ENCODE results near the gene CCDC92. TPM values are rescaled to one million over a fixed set of nuclear protein-coding genes. Genes with fewer than 3 reads are reported as not detected.

The CCDC92 gene
- polyA plus RNA-seq, 3 donors = 4.4 to 11.6 (median 5.5) TPM

DNA sequence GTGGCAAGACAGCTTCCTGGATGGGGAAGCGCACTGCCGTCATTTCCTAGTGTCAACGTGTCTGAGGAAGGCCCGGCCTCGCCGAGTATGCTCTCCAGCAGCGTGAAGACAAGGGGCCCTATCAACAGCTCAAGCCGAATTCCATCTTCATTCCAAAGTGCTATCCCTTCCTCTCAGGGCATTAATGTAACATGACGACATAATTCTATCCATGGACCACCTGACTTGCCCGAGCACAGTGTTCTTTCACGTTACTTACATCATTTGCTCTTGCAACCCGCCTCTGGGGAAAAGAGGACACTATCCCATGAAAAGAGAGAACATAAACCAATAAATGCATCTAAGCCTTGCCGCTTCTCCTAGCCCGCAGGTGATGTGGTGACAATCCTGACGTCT is 22.9 kb downstream of the CCDC92 start:
- H3K9me3 ChIP-seq (replicated peaks in 1 of 2; ENCODE audit: control insufficient read depth in 1 of 2, insufficient read depth in 1 of 2, low read length in 2 of 2) = no peaks in the 10 kb centered on the region
- no peak overlapping the region for H3K27ac Mint-ChIP-seq
- H3K79me2 ChIP-seq (ENCODE audit: insufficient read depth, low read length) = no peaks in the 10 kb centered on the region
- no peak overlapping the region for H2AFZ ChIP-seq (ENCODE audit: insufficient read depth, low read depth, low read length, poor library complexity, severe bottlenecking)
- H3K9me3 Mint-ChIP-seq = peaks cover 0 to 2% (median 0%) of the 10 kb centered on the region in 7 donors
- H3K27me3 Mint-ChIP-seq (ENCODE audit: low read depth in 3 of 3) = no peaks in the 10 kb centered on the region
- H3K36me3 Mint-ChIP-seq = peaks cover 0 to 3% of the 10 kb centered on the region in 2 donors
- H3K9ac ChIP-seq (ENCODE audit: insufficient read depth, low read length, poor library complexity, severe bottlenecking) = no peak overlapping the region
- H3K36me3 ChIP-seq (replicated peaks in 1 of 2; ENCODE audit: control insufficient read depth in 1 of 2, insufficient read depth in 2 of 2, low read length in 2 of 2) = no peaks in the 10 kb centered on the region
- no peak overlapping the region for H3K4me3 ChIP-seq (replicated peaks in 1 of 3; ENCODE audit: low read depth in 2 of 3, low read length in 3 of 3)
- no peaks in the 10 kb centered on the region for H3K4me1 ChIP-seq (ENCODE audit: control insufficient read depth in 1 of 2, insufficient read depth in 2 of 2, low read length in 2 of 2)
- H3K4me3 Mint-ChIP-seq = no peak overlapping the region
- DNase-seq = no peak
- no peaks in the 10 kb centered on the region for H4K20me1 ChIP-seq (ENCODE audit: insufficient read depth, low read length)
- no peak overlapping the region for H3K4me2 ChIP-seq (replicated peaks; ENCODE audit: extremely low read depth, low read length, poor library complexity, severe bottlenecking)
- TF ChIP-seq, protein P1, sequence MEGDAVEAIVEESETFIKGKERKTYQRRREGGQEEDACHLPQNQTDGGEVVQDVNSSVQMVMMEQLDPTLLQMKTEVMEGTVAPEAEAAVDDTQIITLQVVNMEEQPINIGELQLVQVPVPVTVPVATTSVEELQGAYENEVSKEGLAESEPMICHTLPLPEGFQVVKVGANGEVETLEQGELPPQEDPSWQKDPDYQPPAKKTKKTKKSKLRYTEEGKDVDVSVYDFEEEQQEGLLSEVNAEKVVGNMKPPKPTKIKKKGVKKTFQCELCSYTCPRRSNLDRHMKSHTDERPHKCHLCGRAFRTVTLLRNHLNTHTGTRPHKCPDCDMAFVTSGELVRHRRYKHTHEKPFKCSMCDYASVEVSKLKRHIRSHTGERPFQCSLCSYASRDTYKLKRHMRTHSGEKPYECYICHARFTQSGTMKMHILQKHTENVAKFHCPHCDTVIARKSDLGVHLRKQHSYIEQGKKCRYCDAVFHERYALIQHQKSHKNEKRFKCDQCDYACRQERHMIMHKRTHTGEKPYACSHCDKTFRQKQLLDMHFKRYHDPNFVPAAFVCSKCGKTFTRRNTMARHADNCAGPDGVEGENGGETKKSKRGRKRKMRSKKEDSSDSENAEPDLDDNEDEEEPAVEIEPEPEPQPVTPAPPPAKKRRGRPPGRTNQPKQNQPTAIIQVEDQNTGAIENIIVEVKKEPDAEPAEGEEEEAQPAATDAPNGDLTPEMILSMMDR (IDR thresholded peaks at IDR 0.05) = no peak
- intact Hi-C loops (cut with micrococcal nuclease) = no loop called here
- WGBS (ENCODE audit: insufficient coverage) = 91% methylated on average over 12 of the region's 15 CpGs
- H3K27ac ChIP-seq (ENCODE audit: low read depth in 1 of 2, low read length in 2 of 2) = no peak overlapping the region
- no peaks in the 10 kb centered on the region for H3K27me3 ChIP-seq (ENCODE audit: control insufficient read depth in 2 of 2, insufficient read depth in 2 of 2, low read length in 2 of 2)
- H3K4me1 Mint-ChIP-seq = no peaks in the 10 kb centered on the region

GRCh38 chr12:123948796-123949769 is 23.5 kb downstream of the CCDC92 start:
- no peak overlapping the region for H2AFZ ChIP-seq (ENCODE audit: insufficient read depth, low read depth, low read length, poor library complexity, severe bottlenecking)
- no peaks in the 10 kb centered on the region for H4K20me1 ChIP-seq (ENCODE audit: insufficient read depth, low read length)
- peaks cover 0 to 2% (median 0%) of the 10 kb centered on the region in 7 donors for H3K9me3 Mint-ChIP-seq
- peaks cover 2% of the 10 kb centered on the region for H3K4me1 Mint-ChIP-seq
- H3K9me3 ChIP-seq (replicated peaks in 1 of 2; ENCODE audit: control insufficient read depth in 1 of 2, insufficient read depth in 1 of 2, low read length in 2 of 2) = no peaks in the 10 kb centered on the region
- H3K4me1 ChIP-seq (ENCODE audit: control insufficient read depth in 1 of 2, insufficient read depth in 2 of 2, low read length in 2 of 2) = no peaks in the 10 kb centered on the region
- H3K4me2 ChIP-seq (replicated peaks; ENCODE audit: extremely low read depth, low read length, poor library complexity, severe bottlenecking) = no peak overlapping the region
- WGBS (ENCODE audit: insufficient coverage) = 92% methylated on average over 17 of the region's 19 CpGs
- H3K27ac Mint-ChIP-seq = no peak overlapping the region
- TF ChIP-seq, protein P1 (IDR thresholded peaks at IDR 0.05) = no peak
- H3K27me3 Mint-ChIP-seq (ENCODE audit: low read depth in 3 of 3) = peaks cover 0 to 2% (median 0%) of the 10 kb centered on the region in 3 donors
- H3K79me2 ChIP-seq (ENCODE audit: insufficient read depth, low read length) = no peaks in the 10 kb centered on the region
- H3K36me3 Mint-ChIP-seq = peaks cover 0 to 6% of the 10 kb centered on the region in 2 donors
- H3K9ac ChIP-seq (ENCODE audit: insufficient read depth, low read length, poor library complexity, severe bottlenecking) = no peak overlapping the region
- DNase-seq = no peak
- H3K27me3 ChIP-seq (ENCODE audit: control insufficient read depth in 2 of 2, insufficient read depth in 2 of 2, low read length in 2 of 2) = no peaks in the 10 kb centered on the region
- no peaks in the 10 kb centered on the region for H3K36me3 ChIP-seq (replicated peaks in 1 of 2; ENCODE audit: control insufficient read depth in 1 of 2, insufficient read depth in 2 of 2, low read length in 2 of 2)
- H3K27ac ChIP-seq (ENCODE audit: low read depth in 1 of 2, low read length in 2 of 2) = no peak overlapping the region
- no peak overlapping the region for H3K4me3 Mint-ChIP-seq
- intact Hi-C loops (cut with micrococcal nuclease) = no loop called here
- H3K4me3 ChIP-seq (replicated peaks in 1 of 3; ENCODE audit: low read depth in 2 of 3, low read length in 3 of 3) = no peak overlapping the region

Measured in CD14-positive monocyte (primary cell).